GM19455 (cell line): ENCODE measurements around the gene KLF6.

Experiments
- ATAC-seq: cut with Tn5 transposase; IDR thresholded peaks from one replicate; pipeline ENCODE4 v1.9.1; 2021; ENCODE audit not compliant: unreplicated experiment

KLF6 gene

DNA sequence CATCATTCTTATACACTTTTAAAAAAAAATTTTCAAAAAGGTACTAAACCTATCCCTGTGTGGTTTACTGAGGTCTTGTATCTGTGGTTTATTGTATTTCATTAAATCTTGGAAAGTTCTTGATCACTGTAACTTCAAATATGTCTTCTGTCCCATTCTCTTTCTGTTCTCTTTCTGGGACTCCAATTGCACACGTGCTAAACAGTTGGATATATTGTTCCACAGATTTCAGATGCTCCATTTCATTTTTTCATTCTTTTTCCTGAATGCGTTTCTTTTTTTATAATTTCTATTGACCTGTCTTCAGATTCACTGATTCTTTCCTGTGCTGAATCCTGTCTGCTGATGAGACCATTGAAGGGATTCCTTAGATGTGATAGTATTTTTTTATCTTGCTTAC is 4.6 kb upstream of the KLF6 start:
- no peak for ATAC-seq

GRCh38 chr10:3787816-3788215 is 2.8 kb upstream of the KLF6 start:
- no peak for ATAC-seq

- ATAC-seq: no peak
Observed at GRCh38 chr10:3787016-3787400, 2.0 kb upstream of the KLF6 start.

DNA sequence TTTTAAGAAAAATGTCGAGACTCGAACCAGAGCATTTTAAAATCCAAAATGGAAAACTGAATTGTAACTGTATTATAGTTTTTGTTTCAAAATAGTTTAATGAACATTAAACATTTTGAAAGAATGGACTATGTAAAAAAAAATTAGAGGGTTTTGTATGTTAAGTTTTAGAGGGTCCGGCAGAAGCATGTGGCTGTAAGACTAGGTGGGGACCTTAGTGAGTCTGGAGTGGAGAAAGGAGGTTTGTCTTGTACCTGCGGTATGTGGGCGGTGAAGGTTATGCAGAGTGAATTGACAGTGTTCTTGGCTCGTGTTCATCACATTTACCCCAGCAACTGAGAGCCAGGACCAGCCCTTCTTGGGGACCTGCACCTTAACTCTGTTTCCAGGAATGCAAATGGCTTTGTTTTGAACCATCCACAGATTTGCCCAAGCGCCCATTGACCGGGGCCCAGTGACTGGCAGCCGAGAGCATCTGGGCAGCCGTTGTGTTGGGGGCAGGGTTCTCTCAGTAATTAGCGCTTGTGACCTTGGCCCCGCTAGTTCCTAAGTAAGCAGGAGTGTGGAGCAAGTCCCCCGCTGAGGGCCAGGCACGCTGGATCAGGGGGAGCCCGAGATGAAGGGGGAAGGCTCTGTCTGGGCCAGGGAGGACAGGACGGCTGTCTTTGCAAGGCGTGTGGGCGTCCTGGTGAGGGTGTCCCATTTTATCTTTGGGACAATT is 1.4 kb upstream of the KLF6 start:
- ATAC-seq: no peak

DNA sequence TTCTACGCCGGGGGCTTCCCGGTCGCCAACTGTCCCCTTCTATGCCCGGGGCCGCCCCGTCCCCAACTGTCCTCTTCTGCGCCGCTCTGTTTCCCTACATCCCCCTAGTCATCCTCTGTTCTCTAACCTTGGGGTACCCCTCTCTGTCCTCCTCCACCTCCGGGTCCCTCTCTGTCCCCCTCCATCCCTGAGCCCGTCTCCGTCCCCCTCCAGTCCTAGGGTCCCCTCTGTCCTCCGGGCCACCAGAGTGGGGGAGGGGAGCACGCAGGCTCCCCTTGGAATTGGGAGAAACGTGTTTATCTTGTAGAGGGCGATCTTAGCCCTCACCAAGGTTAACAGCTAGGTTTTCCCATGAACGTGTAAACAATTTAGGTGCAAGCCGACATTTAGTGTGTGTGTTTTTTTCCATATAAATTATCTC is 852 bp upstream of the KLF6 start:
- no peak for ATAC-seq

- peak; percentile 70 for ATAC-seq
Observed at GRCh38 chr10:3785251-3785850, 342 bp upstream of the KLF6 start.

- no peak for ATAC-seq
Observed at GRCh38 chr10:3783682-3784432, 1.2 kb downstream of the KLF6 start.

DNA sequence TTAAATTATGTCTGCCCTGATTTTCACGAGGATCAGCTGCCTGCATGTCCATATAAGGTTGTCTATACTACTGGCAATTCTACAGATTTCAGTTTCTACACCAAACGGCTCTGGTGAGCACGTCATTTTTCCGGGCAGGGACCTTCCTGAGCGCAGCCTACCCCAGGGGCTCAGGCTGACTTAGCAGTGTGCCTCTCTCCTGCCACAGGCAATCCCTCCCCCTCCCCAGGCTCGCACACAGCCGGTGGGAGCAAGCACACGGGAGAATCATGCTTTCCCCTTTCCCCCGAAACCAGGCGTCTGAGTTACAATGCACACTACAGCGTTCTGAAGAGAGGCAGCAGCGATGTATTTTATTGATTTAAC is 1.7 kb downstream of the KLF6 start:
- peak; percentile 38 for ATAC-seq

DNA sequence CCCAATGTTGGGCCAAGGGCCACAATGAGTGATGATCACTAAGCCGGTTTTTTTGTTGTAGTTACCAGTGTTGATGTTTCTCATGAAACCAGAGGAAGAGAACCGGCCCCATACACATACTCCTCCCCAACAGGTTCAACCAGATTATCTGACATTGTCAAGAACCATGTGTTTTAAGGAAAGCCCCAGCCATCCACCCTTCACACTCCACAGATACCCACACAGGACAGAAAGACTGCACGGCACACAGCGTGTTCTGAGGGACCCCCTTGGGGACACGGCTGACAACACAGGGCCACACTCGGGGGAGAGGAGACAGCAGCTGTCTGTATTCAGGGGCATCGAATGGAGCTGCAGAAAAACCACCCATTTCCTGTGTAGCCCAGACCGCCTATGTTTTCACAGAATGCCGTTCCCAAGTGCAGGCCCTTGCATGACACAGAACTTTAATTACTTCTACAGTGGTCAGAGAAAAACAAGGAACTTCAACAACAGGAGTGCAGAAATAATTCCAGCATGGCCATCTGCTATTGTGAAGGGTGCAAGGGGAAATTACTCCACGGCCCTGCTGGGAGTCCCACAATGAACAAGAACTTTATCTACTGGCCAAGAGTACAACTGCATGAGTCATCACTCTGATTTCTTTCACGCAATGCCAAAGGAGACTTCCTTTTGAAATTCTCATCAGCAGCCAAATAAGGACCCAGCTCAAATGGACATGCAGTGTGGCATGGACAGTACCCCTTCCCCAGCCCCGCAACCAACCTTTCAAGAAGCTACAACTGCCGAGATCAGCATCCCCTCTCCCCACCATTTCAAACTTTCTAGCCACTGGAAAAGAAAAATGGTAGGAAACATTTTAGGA is 2.3 kb downstream of the KLF6 start:
- ATAC-seq: no peak

- no peak for ATAC-seq
Observed at GRCh38 chr10:3782146-3782450, 2.9 kb downstream of the KLF6 start.

GRCh38 chr10:3781468-3782145 is 3.4 kb downstream of the KLF6 start:
- ATAC-seq: no peak

DNA sequence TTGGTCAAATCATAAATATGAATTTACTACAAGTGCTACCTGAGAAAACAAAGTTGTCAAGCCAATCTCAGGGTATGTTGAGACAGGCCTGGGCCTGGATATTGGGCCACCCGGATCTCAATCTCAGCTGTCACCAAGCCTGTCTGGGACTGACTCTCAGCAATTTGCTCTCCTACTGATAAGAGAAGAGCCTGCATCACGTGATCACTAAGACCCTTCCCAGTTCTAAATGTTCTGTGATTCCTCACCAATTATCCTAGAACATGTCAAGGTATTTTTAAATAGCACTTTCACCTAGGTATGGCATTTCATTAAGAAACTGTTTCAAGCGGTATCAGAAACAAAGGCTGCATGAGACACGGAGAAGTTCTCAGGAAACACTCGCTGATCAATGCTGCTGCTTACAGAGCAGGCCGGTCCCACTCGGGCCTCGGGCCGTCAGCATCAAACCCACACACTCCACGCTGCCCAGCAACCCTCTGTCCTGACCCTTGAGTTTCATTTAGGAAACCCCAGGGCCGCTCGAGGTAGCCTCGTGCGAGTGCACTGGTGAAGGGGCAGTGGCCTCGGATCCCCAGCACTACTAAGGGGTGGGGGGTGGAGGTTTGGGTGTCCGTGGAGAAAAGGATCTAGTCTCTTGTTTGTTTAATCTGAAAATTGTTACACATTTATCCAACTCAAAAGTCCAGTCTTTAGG is 4.1 kb downstream of the KLF6 start:
- ATAC-seq: no peak

GRCh38 chr10:3780021-3780770 is 4.8 kb downstream of the KLF6 start:
- no peak for ATAC-seq

DNA sequence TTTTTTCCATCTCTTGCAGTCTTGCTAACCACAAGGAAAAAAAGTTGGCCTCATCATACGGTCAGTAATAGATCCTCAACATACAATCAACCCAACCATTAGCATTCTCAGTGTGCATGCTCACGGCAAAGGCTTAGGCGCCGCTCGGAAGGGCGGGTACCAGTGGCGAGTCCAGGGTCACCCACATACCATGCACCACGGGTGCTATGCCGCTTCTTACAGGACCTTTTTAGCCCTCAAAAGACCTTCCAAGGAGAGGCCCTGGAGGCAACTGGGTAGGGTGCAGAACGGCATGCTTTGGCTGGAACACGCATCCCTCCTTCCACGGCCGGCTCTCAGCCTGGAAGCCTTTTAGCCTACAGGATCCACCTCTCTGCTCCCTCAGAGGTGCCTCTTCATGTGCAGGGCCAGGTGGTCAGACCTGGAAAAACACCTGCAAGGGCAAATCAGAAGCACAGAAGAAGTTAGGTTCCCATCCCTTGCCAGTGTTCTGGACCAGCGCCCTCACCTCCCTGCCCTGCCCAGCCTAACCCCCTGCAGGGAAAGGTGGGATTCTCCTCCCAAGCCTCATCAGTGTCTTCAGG is 5.8 kb downstream of the KLF6 start:
- ATAC-seq: no peak

- no peak for ATAC-seq
Observed at GRCh38 chr10:3778692-3779157, 6.3 kb downstream of the KLF6 start.

- ATAC-seq: no peak
Observed at GRCh38 chr10:3777981-3778691, 6.9 kb downstream of the KLF6 start.

DNA sequence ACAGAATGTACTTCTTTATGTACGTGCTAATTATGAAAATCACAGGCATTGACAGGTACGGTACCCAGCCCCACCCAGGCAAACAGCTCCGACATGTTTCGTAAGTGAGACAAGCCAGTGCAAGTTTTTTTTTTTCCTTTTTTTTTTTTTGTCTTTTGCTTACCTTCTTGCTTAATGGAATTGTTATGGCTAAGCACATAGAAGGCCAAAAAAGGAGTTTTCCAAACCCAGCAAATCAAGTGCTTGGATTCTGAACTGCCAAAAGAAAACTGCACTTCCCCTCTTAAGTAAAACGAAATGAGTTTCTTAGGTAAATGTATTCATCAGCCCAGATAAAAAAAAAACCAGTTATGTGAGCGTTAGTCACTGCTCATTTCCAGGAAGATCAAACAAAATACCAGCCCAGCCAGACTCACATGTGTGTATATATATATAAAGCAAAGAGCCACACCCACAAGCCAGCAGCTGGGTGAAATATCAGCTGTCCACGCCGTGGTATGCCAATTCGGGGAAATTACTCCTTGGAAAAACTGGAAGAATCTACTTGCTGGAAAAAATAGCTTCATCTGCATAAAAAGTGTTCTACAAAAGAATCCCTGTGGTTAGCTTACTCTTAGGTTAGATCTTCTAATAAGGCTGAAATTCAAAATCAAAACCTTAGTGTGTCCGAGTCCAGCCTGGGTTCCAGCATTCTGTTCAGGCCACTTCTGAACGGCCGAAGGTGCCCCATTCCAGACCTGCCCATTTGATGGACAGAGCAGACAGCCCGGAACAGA is 8.0 kb downstream of the KLF6 start:
- no peak for ATAC-seq
